Measurements from ENCODE around the gene TUBD1.
"Not testable (repeated sequence)": the region's sequence is repeated elsewhere in the genome, so short reads cannot be mapped to it uniquely, and the experiment has no call there.

GRCh38 chr17:59853919-59854729, 38.6 kb downstream of the TUBD1 start:
- TF ChIP-seq CTCF, POLR2A (IDR thresholded peaks at IDR 0.05): not testable (repeated sequence)

All from body of pancreas (tissue), 4 donors.